Forelimb muscle (tissue), 1 donor: ENCODE data around the gene KIAA0232. TPM values are rescaled to one million over a fixed set of nuclear protein-coding genes. Genes with fewer than 3 reads are reported as not detected.
"Not testable (repeated sequence)": the region's sequence is repeated elsewhere in the genome, so short reads cannot be mapped to it uniquely, and the experiment has no call there.

Experiments used
- DNase-seq: peaks from one replicate; pipeline ENCODE4 v3.0.0-alpha.2; 2013; ENCODE audit warnings: low read depth
- polyA plus RNA-seq: library from polyadenylated mRNA; unstranded; fragments of 120-200 nt; gene quantifications from one replicate; pipeline ENCODE4 v1.2.1, GENCODE V29; 2013; ENCODE audit not compliant: insufficient read length

KIAA0232 gene
- polyA plus RNA-seq, 1 donor, result 21.3 TPM

DNA sequence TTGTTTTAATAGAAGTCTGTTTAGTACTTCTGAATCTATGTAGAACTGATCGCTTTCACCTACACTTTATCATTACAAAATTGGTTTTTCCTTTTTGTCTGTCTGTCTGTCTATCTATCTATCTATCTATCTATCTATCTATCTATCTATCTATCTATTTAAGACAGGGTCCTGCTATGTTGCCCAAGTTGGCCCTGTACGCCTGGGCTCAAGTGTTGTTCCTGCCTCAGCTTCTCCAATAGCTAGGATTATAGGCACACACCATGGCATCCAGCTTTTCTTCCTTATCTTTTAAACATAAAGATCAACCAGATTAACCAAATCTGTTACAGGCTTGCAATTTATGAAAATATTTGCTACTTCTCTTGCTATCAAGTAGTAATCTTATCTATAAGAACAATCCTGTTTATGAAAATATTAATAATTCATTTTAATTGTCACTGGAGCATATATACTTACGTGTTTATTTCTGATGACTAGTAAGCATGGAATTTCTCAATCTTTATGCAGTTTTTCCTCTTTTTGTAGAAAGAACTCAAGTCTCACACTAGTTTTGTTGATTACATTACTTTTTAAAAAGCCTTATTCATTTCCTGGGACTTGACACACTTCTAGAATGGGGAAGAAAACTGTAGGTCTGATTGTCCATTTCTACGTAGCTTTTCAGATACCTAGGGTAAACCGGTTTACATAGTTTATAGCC lies 24.5 kb downstream of the KIAA0232 start:
- DNase-seq, result no peak

DNA sequence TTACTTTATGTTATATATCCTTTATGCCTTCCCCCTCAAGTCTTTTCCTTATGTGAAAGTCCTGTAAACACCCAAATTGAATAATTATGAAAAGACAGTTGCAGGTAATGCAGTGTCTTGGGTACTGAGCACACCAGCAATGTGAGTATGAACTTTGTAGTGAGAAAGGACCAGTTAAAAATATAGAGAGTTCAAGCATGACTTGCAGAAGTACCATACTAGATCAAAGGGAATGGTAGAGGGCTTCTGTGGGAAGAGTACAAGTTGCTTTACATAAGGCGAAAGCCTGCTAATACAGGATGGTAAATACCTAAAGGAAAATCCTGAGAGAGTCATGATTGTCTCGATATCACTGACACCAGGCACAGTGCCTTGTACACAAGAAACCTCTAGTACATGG lies 25.7 kb downstream of the KIAA0232 start:
- DNase-seq, result no peak

- DNase-seq, result no peak
Observed at GRCh38 chr4:6811165-6811564, 28.6 kb downstream of the KIAA0232 start.

- no peak for DNase-seq
Observed at GRCh38 chr4:6812766-6813165, 30.2 kb downstream of the KIAA0232 start.

DNA sequence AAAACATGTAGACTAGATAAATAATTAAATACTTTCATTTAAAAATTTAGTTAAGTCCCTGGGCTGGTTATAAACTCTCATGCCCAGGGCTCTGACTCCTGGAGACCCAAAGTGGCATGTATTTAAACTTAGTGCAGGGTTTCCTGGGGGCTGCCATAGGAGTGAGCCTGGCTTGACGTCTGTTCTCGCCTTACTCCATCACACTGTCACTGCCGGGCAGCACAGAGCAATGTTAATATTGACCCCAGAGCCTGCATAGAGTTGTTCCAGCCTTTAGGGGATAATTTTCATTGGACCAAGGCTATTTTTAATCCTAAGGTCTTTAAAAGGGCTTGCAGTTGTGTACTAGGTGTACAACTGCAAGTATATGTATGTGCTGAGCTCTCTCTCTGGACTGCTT lies 31.2 kb downstream of the KIAA0232 start:
- no peak for DNase-seq

DNA sequence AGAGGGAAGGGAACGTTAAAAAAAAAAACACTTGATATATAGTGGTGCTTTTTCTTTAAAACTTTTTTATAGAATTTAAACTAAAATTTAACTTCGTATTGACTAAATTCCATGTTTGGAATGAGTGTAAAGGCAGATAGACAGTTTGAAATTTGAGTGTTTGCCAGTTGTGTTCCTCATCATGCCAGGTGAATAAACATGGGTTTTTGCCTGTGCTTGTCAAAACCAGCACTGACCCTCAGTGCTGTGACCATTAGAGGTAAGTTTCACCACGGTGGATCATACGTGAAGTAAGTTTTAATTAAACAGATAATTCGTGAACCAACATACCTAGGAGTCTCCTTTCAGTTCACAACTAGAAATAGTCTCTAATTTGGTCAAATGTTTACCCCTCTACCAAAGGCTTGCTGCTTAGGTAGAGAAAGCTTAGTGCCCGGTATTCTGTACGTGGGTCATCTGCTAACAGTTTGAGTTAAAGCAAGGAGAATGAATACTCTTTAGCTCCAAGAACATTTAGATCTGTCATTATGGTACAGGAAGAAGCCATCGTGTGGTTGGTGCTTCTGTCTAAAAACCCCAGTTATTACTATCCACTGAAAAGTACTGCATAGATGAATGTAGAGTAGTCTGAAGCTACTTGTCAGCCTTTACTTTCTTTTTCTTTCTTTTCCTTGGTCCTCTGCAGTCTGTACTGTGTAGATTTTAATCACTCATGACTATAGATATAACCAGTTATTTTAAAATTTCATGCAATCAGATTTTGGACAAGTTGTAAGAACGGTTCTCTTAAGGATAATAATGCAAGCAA lies 32.7 kb downstream of the KIAA0232 start:
- no peak for DNase-seq

DNA sequence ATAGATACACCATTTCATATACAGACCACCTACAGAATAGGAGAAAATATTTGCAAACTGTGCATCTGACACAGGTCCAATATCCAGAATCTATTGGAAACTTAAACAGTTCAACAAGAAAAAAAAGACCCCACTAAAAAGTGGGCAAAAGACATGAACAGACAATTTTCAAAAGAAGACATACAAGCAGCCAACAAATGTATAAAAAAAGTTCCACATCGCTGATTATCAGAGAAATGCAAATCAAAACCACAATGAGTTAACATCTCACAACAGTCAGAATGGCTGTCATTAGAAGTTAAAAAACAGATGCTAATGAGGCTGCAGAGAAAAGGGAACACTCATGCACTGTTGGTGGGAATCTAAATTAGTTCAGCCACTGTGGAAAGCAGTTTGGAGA lies 36.8 kb downstream of the KIAA0232 start:
- no peak for DNase-seq

DNA sequence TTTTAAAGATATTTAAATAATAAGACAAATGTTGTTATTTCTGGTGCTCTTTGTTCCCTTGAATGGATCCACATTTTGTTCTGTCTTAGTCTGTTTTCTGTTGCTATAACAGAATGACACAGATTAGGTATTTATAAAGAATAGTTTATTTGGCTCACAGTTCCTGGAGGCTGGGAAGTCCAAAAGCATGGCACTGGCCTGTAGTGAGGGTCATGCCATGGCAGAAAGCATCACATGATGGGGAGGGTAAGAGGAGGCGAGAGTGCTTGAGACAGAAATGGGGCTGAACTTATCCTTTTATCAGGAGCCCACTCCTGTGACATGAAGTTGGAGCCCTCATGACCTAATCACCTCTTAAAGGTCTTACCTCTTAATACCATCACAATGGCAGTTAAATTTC lies 38.2 kb downstream of the KIAA0232 start:
- no peak for DNase-seq

DNA sequence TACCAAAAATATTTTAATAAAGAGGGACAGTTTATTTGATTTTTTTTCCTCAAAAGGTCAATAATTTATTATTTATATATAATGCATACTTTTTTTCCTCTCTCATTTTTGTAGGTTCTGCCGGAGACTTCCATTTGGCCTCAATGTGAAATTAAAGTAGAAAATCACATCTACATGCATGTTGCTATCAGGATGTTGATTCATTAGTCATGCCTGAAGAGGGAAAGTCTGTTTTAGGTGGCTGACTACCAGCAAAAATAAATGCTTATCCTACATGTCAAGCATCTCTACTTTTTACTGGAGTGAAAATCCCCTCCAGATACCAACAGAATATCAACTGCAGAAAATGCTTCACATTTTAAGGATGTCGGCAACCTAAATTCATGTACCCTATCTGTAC lies 41.5 kb downstream of the KIAA0232 start:
- DNase-seq, result no peak

DNA sequence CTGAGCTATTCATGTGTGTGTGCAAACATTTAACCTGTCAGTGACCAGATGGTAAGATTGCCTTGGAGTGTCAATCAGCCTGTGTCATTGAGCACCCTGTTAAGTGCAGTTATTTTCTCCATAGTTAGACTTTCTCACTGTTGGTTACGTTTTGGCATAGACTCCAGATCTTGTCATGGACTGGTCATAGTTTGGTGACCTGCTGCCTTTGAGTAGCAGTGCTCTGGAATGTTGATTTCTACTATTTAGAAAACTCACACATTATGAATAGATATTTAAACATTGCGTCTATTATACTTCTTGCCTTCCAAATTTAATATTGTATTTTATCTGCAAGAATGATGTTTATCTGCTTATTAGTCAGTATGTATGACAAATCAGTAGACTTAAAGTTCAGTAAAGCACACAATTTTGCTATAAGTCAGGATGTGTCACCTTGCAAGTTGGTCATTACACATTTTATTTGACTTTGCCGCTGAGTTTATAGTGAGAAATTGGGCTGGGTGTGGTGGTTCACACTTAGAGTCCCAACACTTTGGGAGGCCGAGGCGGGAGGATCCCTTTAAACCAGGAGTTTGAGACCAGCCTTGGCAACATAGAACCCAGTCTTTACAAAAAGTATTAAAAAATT lies 42.4 kb downstream of the KIAA0232 start:
- DNase-seq, result no peak

GRCh38 chr4:6825403-6825802 lies 42.9 kb downstream of the KIAA0232 start:
- DNase-seq, result no peak

GRCh38 chr4:6826781-6827508 lies 44.4 kb downstream of the KIAA0232 start:
- no peak for DNase-seq

DNA sequence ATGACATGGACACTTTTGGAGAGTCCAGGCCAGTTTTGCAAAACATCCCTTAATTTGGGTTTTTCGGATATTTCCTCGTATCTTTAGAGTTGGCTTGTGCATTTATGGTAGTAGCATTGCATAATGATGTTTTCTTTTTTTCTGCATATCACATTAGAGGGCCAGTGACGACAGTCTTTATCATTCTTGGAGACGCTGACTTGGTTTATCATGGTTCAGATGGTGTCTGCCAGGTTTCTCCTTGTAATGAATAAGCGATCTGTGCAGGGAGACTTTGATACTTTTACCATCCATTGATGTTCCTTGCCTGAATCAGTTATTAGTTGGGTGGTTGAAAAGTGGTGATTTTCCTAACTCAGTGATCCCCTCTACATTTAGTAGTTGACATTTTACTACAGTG lies 46.6 kb downstream of the KIAA0232 start:
- DNase-seq, result no peak

- DNase-seq, result no peak
Observed at GRCh38 chr4:6834867-6835266, 52.3 kb downstream of the KIAA0232 start.

GRCh38 chr4:6835616-6836015 lies 53.1 kb downstream of the KIAA0232 start:
- DNase-seq, result not testable (repeated sequence)

GRCh38 chr4:6837106-6837505 lies 54.6 kb downstream of the KIAA0232 start:
- not testable (repeated sequence) for DNase-seq

DNA sequence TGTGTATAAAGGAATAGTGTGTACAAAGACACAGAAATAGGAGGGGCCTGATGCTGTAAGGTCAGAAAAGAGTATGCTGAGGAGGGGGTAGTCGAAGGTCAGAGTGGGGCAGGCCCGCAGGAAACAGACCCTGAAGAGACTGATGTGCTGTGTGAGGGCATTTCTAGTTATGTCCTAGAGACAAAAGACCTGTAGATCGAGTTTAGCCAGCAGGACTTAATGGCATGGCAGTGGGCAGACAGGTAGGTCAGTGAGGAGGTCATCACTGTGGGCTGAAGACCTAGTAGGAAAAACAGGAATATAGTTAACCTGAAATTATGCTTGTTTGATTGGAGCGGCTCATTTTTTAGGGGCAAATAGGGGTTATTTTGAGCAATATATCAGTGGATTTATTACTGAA lies 57.1 kb downstream of the KIAA0232 start:
- DNase-seq, result no peak

GRCh38 chr4:6840062-6840976 lies 57.8 kb downstream of the KIAA0232 start:
- no peak for DNase-seq

GRCh38 chr4:6845027-6845426 lies 62.5 kb downstream of the KIAA0232 start:
- DNase-seq, result no peak

GRCh38 chr4:6845574-6845973 lies 63.0 kb downstream of the KIAA0232 start:
- no peak for DNase-seq

DNA sequence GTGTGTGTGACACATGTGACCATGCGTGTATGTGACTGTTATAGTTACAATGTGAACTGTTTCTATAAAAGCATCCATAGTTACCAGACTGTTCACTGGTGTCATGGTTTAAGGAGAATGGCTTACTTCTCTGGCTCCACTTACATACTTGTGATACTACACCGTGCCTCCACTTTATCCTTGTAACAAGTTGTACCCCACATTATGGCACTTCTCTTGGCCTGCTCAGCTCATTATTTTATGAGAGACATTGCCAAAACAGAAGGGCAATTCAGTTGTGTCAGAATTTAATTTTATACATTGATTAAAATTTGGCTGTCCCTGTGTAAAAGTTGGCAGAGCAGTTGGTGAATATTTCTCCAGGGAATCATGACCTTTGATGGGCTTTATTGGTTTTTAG lies 64.7 kb downstream of the KIAA0232 start:
- no peak for DNase-seq
